ENCODE measurements around the gene EXOC6B.

EXOC6B gene

DNA sequence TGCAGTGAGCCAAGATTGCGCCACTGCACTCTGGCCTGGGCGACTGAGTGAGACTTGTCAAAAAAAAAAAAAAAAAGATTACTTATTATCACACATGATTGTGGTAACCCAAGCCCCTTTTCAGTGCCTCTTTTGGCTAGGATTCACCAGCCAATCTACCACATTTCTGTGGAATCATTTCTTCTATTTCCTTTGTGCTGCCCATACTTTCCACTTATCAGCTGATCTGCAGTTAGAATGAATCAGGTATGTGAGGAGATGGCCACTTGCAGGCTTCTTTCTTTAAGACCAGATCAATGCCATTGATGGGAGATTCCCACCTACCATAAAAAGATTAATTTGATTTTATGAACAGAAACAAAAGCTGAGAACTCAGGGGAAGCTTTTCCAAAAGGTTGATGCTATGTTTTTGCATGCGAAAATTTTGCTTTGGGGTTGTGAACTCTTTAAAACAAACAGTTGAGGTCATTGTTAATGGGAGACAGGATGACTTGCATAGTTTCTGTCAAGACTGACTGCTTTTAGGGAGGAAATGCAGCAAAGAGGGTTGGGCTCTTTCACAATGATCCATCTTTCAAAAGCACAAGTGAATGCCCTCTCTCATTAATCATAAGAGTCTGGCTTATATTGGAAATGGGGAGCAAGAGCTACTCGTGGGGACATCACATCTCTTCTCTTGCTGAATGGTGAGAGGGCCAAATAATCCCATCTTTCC, 611.2 kb downstream of the EXOC6B start:
- no peak for DNase-seq (ENCODE audit: low read depth in 3 of 3)

DNA sequence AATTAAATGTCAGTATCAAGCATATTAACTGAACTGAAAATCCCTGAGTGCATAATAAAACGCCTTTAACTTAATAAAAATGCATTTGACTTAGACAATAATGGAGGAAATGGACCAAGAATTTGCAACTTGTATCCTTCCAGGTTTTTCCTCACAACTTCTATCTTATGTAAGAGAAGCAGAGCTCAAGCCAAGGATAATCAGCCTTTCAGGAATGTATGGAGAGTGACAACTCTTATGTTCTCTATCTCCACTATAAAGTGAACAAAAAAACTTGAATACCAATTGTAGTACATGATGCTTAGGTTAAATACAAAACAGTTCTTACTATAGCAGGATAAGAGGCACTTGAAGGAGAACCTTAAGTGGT, 613.4 kb downstream of the EXOC6B start:
- DNase-seq (ENCODE audit: low read depth in 3 of 3), result no peak

DNA sequence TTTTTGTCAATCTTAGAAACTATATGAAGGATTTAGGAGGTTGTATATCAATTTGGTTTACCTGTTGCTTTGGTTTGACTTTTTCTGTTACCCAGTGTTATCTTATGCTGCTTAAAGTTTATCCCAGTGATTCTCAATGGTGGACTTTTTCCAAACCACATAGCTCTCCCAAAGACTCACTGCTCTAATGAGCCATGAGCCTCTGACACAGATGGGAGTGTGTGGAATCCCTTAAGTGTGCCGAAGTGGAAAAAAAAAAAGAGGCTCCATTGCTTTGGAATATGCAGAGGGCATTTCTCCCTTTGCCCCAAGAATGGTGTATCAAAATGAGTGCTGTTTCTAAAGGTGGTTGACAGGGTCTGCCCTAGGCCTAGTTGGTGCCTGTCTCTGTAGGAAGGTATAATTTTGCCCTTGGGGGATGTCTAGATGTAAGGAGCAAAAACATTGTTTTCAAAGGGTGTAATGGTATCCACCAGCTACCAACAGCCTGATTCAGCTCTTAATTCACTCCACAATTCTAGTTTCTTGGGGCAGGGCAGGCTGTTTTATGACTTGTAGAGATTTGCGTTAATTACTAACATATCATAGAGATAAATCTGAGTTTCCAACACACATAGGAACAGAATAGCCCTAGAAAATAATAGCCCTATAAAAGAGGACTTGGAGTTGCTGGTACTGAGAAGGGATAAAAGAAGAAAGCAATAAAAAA, 613.9 kb downstream of the EXOC6B start:
- no peak for DNase-seq (ENCODE audit: low read depth in 3 of 3)

DNA sequence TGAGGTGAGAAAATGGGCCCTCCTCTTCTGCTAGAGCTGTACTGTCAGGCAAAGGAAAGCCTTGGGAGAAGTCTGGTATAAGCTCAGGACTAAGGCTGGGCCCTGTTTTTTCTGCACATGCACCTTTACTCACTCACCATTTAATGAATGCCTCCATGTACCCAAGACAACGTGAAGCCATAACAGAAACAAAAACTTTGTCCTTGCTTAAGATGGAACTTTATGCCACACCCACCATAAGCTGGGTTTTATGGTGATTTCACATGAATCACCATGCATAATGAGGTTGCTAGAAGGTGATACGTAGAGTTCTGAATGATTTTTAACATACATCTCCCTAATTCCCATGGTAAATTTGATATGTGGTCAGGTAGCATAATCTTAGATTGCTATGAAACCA, 614.5 kb downstream of the EXOC6B start:
- no peak for DNase-seq (ENCODE audit: low read depth in 3 of 3)

DNA sequence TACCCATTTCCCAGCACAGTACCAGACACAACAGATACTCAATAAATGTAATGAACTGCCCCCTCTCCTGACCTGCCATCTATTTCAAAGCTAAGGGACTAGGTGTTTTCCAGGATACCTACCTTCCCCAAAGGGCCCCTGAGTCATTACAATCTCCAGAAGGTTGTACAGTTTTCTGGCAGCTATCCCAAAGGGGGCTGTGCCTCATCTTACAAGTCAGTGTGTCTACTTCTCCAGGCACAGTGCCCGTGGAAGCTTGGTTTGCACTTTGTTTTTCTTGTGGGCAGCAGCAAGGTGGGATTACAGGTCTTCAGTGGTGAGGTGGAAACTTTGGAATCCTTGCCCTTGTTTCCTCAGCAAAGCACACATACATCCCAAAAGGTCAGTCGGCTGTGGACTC, 615.4 kb downstream of the EXOC6B start:
- DNase-seq (ENCODE audit: low read depth in 3 of 3), result no peak

DNA sequence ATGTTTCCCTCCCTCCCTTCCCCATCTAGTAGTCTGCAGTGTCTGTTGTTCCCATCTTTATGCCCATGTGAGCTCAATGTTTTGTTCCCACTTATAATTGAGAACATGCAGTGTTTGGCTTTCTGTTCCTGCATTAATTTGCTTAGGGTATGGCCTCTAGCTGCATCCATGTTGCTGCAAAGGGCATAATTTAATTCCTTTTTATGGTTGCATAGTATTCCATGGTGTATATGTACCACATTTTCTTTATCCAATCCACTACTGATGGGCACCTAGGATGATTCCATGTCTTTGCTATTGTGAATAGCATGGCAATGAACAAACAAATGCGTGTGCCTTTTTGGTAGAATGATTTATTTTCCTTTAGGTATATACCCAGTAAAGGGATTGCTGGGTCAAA, 617.6 kb downstream of the EXOC6B start:
- no peak for DNase-seq (ENCODE audit: low read depth in 3 of 3)

DNA sequence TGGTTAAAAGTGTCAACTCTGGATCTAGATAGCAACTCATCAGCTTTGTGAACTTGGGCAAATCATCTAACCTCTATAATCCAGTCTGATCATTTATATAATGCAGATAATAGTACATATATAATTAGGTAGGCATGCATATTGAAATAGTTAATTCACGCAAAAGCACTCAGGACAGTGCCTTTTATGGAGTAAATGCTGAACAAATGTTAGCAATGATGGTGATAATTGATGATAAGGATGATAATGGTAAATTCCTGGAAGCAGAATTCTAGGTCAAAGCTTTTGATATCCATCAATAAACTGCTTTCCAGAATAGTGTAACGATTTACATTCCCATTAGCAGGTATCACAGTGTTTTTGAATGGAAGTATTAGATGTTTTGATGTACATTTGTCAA, 618.5 kb downstream of the EXOC6B start:
- DNase-seq (ENCODE audit: low read depth in 3 of 3), result no peak

DNA sequence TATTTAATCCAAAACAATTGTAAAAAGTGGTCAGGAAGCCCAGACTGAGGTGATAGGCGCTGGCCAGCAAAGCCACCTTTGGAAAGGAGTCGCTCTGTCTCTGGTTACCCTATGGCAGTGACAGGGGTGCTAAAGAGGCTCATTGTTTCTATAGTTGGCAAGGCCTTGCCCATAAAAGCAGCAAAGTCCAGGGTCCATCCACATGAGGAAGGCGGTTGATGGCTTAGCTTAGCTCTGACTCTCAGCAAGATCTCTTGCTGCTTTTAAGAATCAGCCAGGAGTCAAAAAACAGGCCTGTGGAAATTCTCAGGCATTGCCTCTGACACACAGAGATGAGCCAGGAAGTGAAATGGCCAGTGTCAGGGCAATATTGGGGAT, 620.3 kb downstream of the EXOC6B start:
- no peak for DNase-seq (ENCODE audit: low read depth in 3 of 3)

DNA sequence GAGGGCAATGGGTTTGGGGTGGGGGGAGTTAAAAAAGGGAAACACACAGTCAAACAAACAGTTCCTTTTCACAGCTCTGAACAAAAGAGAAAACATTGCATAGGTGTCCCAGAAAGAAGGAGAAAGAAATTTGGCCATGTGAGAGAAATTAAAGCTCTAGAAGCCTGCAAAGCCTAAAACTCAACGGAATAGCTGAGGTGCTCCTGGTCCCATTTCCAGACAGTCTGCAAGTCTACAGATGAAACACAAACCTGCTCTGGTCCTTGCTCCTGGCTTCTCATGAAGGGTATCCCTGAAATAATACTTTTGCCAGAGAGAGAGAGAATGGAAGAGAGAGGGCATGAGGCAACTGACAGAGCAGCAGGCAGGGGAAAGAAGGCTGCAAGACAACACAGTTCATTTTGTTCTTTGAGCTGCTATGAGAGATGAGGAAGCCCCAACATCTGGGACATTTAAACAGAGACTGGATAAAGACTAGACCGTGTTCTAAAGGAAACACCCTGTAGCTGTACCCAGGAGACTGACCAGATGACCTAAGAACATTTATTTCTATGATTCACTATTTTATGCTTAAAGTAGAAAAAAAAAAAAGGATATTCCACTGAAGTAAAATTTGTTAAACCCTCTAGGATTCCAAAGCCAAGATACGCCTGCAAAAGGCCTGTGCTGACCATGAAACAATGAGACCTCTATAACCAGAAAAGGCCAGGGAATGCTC, 620.9 kb downstream of the EXOC6B start:
- no peak for DNase-seq (ENCODE audit: low read depth in 3 of 3)

DNA sequence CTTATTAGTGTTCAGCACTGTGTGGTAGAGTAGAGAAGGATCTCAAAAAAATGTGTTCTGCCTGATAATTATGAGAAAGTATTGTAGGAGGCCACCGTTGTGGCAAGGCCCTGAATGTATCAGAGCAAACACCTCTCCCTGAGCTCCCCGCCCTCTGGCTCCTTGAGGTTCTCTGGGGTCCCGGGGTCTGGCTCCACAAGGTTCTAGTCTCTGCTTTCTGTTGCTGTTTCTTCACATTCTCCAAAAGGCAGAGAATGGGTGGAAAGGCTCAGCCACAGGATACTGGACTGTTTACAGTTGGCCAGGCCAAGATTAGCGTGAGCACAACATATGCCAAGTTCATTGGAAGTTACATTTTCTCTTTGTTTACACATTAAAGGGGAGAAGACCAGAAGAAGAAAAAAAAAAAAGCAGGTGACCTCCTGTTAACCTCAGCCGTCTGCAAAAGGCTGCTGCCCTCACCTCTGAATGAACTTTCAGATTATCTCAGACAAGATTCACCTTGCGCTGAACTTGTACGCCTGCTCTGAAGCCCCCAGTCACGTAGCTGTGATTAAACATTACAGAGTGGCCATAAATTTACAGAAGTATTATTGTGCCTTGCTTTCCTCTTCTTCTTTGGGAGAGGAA, 621.6 kb downstream of the EXOC6B start:
- no peak for DNase-seq (ENCODE audit: low read depth in 3 of 3)

DNA sequence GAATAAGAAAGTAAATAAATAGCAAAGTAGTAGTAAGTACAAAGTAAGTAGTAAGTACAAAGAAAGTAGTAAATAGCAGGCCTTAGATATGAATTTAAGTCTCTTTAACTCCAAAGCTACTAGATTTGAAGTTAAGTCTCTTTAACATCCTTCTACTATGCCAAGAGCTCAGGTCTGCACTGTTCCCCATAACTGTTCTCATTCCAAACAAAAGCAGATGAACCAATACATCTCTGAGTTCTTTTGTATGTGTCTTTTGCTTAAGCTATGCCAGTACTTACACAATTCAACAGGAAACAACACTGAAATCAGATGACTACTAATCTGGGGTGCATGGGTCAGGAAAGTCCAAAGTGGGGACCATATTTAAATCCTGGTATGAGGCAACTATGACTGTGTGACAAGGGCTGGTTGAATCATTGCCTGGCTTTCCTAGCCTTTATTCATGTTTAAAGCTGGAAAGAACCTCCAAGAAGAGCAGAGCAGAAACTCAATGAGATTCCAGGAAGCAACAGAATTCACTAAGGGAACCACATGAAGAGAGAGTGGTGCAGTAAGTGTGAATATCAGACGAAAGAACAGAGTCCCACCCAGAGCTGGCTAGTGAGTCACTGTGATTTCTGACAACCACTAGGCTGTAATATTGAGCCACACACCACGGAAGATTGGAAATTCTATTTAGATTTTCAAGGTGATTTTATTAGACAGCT, 627.1 kb downstream of the EXOC6B start:
- DNase-seq (ENCODE audit: low read depth in 3 of 3), result no peak

DNA sequence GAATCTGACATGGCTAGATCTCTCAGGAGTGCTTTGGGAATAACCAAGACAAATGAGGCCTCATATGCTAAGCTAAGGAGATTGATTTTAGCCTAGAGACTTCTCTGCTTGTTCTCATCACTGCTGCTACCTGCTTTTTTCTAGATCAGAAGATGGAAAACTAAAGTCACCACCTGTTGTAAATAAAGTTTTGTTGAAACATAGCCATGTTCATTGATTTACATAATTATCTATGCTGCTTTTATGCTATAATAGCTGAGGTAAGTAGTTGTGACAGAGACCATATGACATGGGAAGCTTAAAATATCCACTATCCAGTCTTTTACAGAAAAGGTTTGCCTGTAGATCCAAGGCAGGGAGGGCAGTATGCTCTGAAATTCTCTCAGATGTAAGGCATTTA, 632.1 kb downstream of the EXOC6B start:
- no peak for DNase-seq (ENCODE audit: low read depth in 3 of 3)

DNA sequence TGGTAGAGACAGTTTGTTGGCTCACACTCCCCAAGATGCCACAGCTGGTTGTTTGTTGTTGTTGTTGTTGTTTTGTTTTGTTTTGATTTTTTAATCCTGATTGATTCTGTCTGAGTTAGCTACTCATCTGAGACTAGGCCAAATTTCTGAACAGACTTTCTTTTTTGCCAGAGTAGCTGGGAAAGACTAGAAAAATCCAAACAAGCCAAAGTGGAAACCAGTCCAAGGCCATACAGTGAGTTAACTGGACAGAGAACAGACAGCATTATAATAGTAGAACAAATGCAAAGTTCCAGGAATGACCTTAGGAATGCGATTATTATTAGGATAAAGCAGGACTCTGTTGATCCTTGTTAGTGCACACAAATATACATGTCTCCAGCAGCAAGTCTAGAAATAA, 634.4 kb downstream of the EXOC6B start:
- DNase-seq (ENCODE audit: low read depth in 3 of 3), result no peak

DNA sequence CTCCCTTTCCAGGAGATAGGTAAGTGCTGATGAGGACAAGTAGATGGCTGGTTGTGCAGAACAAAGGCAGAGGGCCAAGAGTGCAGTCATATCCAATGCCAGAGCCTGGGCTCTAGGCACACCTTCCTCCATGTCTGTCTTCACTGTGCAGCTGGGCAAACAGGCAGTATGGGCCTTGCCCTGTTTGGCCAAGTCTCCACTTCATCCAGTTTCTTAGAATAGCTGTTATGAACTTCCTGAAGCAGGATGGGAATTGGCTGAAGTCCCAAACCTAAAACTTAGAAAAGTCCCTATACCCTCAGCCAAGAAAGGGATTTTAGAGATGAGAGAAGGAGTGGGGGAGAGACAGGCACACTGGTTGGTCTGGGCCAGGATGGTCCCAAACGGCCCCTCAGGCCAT, 640.6 kb downstream of the EXOC6B start:
- no peak for DNase-seq (ENCODE audit: low read depth in 3 of 3)

DNA sequence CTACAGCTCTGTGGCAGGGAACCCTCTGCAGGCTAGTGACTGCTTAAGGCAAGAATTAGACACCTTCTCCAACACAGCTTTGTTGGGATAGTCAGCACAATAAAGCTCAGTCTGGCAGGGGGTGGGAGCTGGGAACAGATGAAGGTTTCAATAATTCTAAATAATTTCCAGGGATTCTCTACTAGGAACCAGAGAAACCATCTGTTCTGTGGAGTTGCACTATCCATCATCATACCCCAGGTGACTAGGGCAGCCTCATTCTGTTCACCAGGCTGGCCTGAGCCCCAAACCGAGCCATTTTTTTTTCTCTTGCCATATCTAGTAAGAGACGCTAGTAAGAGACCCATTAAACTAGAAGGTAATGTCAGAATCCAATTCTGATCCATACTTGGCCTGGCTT, 642.4 kb downstream of the EXOC6B start:
- no peak for DNase-seq (ENCODE audit: low read depth in 3 of 3)

DNA sequence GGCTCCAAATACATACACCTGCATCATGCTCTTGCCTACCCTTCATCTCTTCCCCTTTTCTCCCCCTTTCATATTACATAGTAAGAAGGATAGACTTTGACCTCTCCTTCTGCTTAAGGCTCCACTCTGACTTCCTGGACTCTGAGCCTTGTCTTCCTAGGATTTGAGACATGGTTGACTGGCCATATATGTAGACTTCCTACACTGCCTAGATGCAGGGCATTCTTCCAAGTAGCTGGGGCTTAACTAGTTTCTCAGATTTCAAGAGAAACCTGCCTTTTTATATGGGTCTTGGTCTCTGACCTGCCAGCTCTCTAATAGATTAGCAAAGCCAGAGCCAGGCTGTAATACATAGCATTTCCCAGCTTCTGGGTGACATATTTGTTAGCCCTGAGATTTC, 642.8 kb downstream of the EXOC6B start:
- DNase-seq (ENCODE audit: low read depth in 3 of 3), result no peak

DNA sequence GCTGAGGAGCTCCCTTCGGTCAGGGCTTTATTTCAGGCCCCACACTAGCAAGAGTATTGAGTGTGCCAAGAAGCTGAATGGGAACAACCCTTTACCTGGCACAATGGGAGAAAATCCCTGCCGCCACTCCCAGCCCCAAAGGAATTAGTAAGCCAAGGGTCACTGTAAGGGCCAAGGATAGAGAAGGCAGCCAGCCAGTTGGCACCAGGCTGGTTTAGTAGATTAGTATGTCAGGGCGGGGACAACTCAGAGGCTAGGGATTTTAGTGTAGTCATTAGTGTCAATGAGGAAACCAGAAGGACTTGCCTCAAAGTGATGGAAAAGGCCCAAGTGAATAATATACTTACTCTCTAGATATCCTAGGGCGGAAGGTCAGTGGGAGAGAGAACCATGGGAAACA, 643.3 kb downstream of the EXOC6B start:
- no peak for DNase-seq (ENCODE audit: low read depth in 3 of 3)

DNA sequence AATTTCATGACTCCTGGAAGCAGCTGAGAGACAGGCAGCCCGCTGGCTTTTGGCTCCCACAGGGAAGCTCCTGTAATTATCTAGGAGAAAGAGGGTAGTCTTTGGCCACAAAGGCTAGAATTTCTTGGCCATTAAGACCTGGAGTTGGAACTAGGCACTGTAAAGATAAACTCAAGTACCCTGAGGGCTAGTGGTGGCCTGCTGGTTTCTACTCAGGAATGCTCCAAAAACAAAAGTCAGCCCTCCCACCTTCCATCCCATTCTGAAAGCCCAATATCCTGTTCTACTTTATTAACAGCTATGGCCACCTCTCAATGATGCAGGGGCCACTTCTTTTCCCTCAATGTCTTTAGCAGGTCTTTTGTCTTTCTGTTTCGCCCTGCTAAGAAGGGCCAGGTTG, 644.2 kb downstream of the EXOC6B start:
- DNase-seq (ENCODE audit: low read depth in 3 of 3), result no peak

DNA sequence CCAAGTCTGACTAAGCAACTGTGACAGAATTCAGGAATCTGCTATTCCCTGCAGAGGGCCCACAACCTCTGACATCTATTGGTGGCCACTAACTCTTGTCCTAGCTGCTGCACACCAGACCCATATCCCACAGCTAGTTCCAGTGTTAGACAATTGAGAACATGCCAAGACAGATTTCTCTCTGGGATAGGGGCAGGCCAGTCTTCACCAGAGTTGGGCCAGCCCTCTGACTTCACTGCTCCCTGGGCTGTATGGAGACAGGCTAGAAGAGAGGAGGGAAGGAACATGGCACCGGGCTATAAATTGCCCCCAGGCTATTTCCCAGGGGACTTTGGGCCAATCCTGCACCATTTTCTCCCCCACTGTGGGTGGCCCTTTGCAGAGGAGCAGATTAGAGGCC, 645.5 kb downstream of the EXOC6B start:
- no peak for DNase-seq (ENCODE audit: low read depth in 3 of 3)

DNA sequence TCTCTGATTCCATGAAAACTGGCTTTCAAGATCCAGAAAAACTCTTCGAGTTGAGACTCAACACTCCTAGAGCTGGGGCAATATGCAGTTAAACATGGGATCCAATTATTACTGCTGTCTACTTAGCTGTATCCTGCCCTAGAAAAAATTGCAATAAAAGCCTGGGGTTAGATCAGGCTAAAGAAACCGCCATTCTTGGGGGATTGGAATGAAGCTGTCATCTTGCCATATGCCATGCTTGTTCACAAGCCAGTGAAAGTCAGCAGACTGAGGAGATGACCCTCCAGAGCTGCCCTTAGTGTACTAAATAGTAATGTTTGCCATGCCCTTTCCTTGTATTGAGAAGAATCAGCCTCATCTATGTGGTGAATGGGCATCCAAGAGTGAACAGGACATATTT, 647.3 kb downstream of the EXOC6B start:
- DNase-seq (ENCODE audit: low read depth in 3 of 3), result no peak

DNA sequence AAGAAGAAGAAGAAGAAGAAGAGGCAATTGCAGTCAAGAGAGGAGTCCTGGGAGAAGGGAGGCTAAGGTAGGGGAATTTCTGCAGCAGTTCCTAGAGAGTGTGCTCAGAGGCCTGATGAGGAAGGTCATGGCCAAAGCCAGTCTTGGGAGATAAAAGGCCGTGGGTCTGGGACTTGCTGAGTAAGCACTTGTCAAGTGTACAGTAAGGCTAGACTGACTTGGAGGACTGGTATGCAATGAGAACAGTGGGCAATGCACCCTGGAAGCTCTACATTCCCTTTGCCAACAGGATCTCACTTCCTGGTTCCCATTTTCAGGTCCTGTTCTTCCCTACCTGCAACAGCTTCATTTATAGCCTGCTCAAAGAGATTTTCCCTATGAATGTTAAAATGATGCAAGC, 649.6 kb downstream of the EXOC6B start:
- no peak for DNase-seq (ENCODE audit: low read depth in 3 of 3)

DNA sequence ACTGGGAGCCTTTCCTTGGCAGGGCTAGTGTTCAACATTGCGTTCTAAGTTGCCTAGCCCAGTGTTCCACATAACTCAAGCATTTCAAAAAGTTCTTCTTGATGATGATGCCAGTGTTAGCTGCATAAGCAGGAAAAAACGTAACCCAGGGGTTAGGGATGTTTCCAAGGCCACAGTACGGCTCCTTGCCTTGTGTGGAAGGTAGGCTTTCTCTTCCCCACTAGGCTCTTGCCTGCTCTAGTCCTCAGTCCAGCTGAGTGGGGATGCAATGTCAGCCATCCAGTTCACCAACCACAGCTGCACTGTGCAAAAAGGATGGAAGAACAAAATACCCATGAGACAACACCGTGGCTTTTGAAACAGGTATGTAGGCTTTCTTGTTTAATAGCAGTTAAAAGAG, 650.2 kb downstream of the EXOC6B start:
- no peak for DNase-seq (ENCODE audit: low read depth in 3 of 3)
